Aorta (tissue), 5 donors: ENCODE measurements around the gene DDX10. TPM values are rescaled to one million over a fixed set of nuclear protein-coding genes. Genes with fewer than 3 reads are reported as not detected.

ENCODE experiments used
- ATAC-seq: fragments of 200-7000 bp; cut with Tn5 transposase; one replicate; pipeline ENCODE4 v1.9.1; 2022; ENCODE audit warnings: moderate library complexity; ENCODE audit not compliant: low FRiP score
- DNase-seq, 2 donors: peaks; one replicate each; pipeline ENCODE4 v3.0.0-alpha.2; 2020
- H3K27ac ChIP-seq, 2 donors: one replicate each; pipeline ENCODE4 v1.5.1; 2013; ENCODE audit warnings: low read length in 2 of 2, mild to moderate bottlenecking in 2 of 2, moderate library complexity in 2 of 2, control low read depth in 1 of 2, inconsistent platforms in 1 of 2, low read depth in 1 of 2
- H3K27me3 ChIP-seq, 2 donors: one replicate each; pipeline ENCODE4 v1.6.1; 2013; ENCODE audit warnings: control low read depth in 1 of 2, low read length in 1 of 2, mild to moderate bottlenecking in 1 of 2, moderate library complexity in 1 of 2; ENCODE audit not compliant: insufficient read depth in 2 of 2, control insufficient read depth in 1 of 2
- H3K36me3 ChIP-seq, 2 donors: one replicate each; pipeline ENCODE4 v1.6.1; 2013; ENCODE audit warnings: control low read depth in 1 of 2, low read length in 1 of 2, mild to moderate bottlenecking in 1 of 2; ENCODE audit not compliant: insufficient read depth in 2 of 2, control insufficient read depth in 1 of 2
- H3K4me1 ChIP-seq, 2 donors: one replicate each; pipeline ENCODE4 v1.6.1; 2013; ENCODE audit warnings: low read length in 2 of 2, control low read depth in 1 of 2, mild to moderate bottlenecking in 1 of 2, moderate library complexity in 1 of 2; ENCODE audit not compliant: insufficient read depth in 2 of 2, control insufficient read depth in 1 of 2
- H3K4me3 ChIP-seq, 2 donors: one replicate each; pipeline ENCODE4 v1.5.1; 2013; ENCODE audit warnings: low read length in 2 of 2, control low read depth in 1 of 2, mild to moderate bottlenecking in 1 of 2
- H3K9me3 ChIP-seq: one replicate; pipeline ENCODE4 v1.6.1; 2013; ENCODE audit warnings: mild to moderate bottlenecking, low read length; ENCODE audit not compliant: control insufficient read depth
- WGBS, 2 donors: extraction: QIAGEN DNeasy Blood & Tissue Kit; methylation state at CpG; one replicate each; pipeline ENCODE4 v1.1.7; 2013; 5-methylcytosine and 5-hydroxymethylcytosine counted together
- intact Hi-C, 2 donors: fragments of 100-400 bp; cut with DNase I; formaldehyde crosslinking; loops; one replicate each; pipeline versions ENCODE4 v1.14.2 to v1.15.0; 2022
- polyA plus RNA-seq, 2 donors: library from polyadenylated mRNA; stranded (reverse); fragments of 200-250 nt; gene quantifications; one replicate each; pipeline ENCODE4 v1.2.3, GENCODE V29; 2013
- total RNA-seq, 2 donors: library from RNA; stranded (reverse); fragmentation: NEBNext Ultra II Directional; extraction: Animal tissue kit (Norgen Biotek cat#: 25700); gene quantifications; one replicate each; pipeline ENCODE4 v1.2.1, GENCODE V29; 2021
- donor health status: healthy with polysubstance abuse.
- donor health status: Bipolar disorder and iron deficiency.
- donor health status: DM: no; HTN: no; CAD: no.
- donor health status: DM: no; HTN: no; CAD: no.
- donor health status: DM: yes; HTN: yes; CAD: no.

The DDX10 gene
- total and polyA plus RNA-seq, 4 donors: 9.3 to 24.2 (median 15.3) TPM

GRCh38 chr11:108915666-108916065 is 250.8 kb downstream of the DDX10 start:
- Histone ChIP-seq H3K27ac (no peak overlapping the region), H3K4me1 (no peaks in the 10 kb centered on the region), H3K27me3 (no peaks in the 10 kb centered on the region), H3K4me3 (no peak overlapping the region), H3K9me3 (no peaks in the 10 kb centered on the region), H3K36me3 (no peaks in the 10 kb centered on the region)
- DNase-seq (no peak), ATAC-seq (no peak)
- whole genome bisulfite sequencing, 2 donors: 87 to 89% methylated on average over 2 of the region's 2 CpGs
- intact Hi-C loops: no loop called here

- Histone ChIP-seq H3K36me3 (no peaks in the 10 kb centered on the region), H3K9me3 (no peaks in the 10 kb centered on the region), H3K27me3 (no peaks in the 10 kb centered on the region), H3K4me1 (no peaks in the 10 kb centered on the region), H3K4me3 (no peak overlapping the region), H3K27ac (no peak overlapping the region)
- intact Hi-C loops: no loop called here
- no peak for DNase-seq
- WGBS, 2 donors: 45 to 48% methylated on average over 1 of the region's 1 CpG
- ATAC-seq: no peak
These were observed 251.4 kb downstream of the DDX10 start for GRCh38 chr11:108916290-108916689.

- Histone ChIP-seq H3K9me3 (no peaks in the 10 kb centered on the region), H3K4me1 (no peaks in the 10 kb centered on the region), H3K27ac (no peak overlapping the region), H3K27me3 (no peaks in the 10 kb centered on the region), H3K36me3 (no peaks in the 10 kb centered on the region), H3K4me3 (no peak overlapping the region)
- 80 to 83% methylated on average over 2 of the region's 2 CpGs for WGBS, 2 donors
- no peak for DNase-seq
- no peak for ATAC-seq
- intact Hi-C loops: no loop called here
These were observed 252.1 kb downstream of the DDX10 start for GRCh38 chr11:108916935-108917334.

- no peaks in the 10 kb centered on the region for H3K4me1 ChIP-seq
- no peak for ATAC-seq
These were observed 256.3 kb downstream of the DDX10 start for GRCh38 chr11:108921211-108921610.

GRCh38 chr11:108922241-108922640 is 257.4 kb downstream of the DDX10 start:
- H3K36me3 ChIP-seq: no peaks in the 10 kb centered on the region
- WGBS, 2 donors: 29 to 66% methylated on average over 3 of the region's 3 CpGs
- H3K4me1 ChIP-seq: no peaks in the 10 kb centered on the region
- DNase-seq: no peak
- ATAC-seq: no peak
- no peaks in the 10 kb centered on the region for H3K27me3 ChIP-seq
- no peak overlapping the region for H3K4me3 ChIP-seq
- intact Hi-C loops: no loop called here
- H3K27ac ChIP-seq: no peak overlapping the region
- no peaks in the 10 kb centered on the region for H3K9me3 ChIP-seq

More at GRCh38 chr11:108921211-108921610, 256.3 kb downstream of the DDX10 start:
- intact Hi-C loops: no loop called here
- no peak for DNase-seq
- Histone ChIP-seq H3K36me3 (no peaks in the 10 kb centered on the region), H3K27ac (no peak overlapping the region), H3K27me3 (no peaks in the 10 kb centered on the region), H3K4me3 (no peak overlapping the region), H3K9me3 (no peaks in the 10 kb centered on the region)
- WGBS, 2 donors: 97% methylated on average over 2 of the region's 2 CpGs

- Histone ChIP-seq H3K27me3 (no peaks in the 10 kb centered on the region), H3K4me3 (no peak overlapping the region), H3K36me3 (no peaks in the 10 kb centered on the region), H3K4me1 (no peaks in the 10 kb centered on the region), H3K9me3 (no peaks in the 10 kb centered on the region), H3K27ac (no peak overlapping the region)
- ATAC-seq (no peak), DNase-seq (no peak)
- WGBS, 2 donors: 88 to 98% methylated on average over 1 of the region's 1 CpG
- intact Hi-C loops: no loop called here
These were observed 258.5 kb downstream of the DDX10 start for GRCh38 chr11:108923413-108923812.

- H3K9me3 ChIP-seq: no peaks in the 10 kb centered on the region
- no peaks in the 10 kb centered on the region for H3K36me3 ChIP-seq
- no peak overlapping the region for H3K4me3 ChIP-seq
- no peaks in the 10 kb centered on the region for H3K4me1 ChIP-seq
- intact Hi-C loops: no loop called here
- ATAC-seq (no peak), DNase-seq (no peak)
- no peak overlapping the region for H3K27ac ChIP-seq
- 71 to 85% methylated on average over 5 of the region's 5 CpGs for WGBS, 2 donors
- H3K27me3 ChIP-seq: no peaks in the 10 kb centered on the region
These were observed 261.4 kb downstream of the DDX10 start for GRCh38 chr11:108926171-108926840.

GRCh38 chr11:108926841-108927577 is 262.1 kb downstream of the DDX10 start:
- WGBS, 2 donors: 93 to 94% methylated on average over 3 of the region's 3 CpGs
- H3K27me3 ChIP-seq: no peaks in the 10 kb centered on the region
- H3K4me3 ChIP-seq: no peak overlapping the region
- H3K4me1 ChIP-seq: no peaks in the 10 kb centered on the region
- ATAC-seq (no peak), DNase-seq (no peak)
- H3K9me3 ChIP-seq: no peaks in the 10 kb centered on the region
- intact Hi-C loops: no loop called here
- no peaks in the 10 kb centered on the region for H3K36me3 ChIP-seq
- H3K27ac ChIP-seq: no peak overlapping the region
